G401.6 (cell line): ENCODE results near the gene ARHGAP26.

ENCODE experiments used
- FAIRE-seq: peaks from 2 replicates; lab custom pipeline; 2012; peaks lifted over from hg19 to GRCh38; lab: Jason Lieb, UNC

Gene ARHGAP26

DNA sequence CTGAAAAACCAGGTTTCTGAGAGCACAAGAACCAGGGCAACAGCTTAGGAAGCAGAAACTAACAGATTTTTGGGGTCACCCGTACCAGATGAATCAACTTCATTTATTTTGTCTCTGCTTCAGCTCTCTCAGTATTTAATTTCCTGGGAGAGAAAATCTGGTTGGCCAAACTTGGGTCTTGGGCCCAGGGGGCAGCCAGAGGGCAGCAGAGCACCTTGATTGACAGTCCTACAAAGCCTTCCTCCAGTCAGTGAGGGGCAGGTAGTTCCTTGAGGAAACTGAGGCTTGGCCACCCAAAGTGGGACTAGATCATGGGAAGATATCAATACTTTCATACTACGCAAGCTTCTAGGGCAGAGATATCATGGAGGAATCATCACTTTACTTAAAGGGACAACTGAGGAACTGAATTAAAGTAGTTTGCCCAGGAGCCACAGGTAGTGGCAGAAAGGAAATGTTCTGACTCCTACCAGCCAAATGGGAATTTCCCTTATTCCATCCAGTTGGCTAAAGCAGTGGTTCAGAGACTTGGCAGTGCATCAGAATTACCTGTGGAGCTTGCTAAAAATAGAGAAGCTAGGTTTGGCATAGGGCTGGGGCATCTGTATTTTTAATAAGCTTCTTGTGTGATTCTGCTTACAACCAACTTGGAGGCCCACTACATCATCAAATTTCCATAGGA is 21.5 kb upstream of the ARHGAP26 start:
- no peak for FAIRE-seq

- no peak for FAIRE-seq
These were observed 20.9 kb upstream of the ARHGAP26 start for GRCh38 chr5:142749321-142749720.

DNA sequence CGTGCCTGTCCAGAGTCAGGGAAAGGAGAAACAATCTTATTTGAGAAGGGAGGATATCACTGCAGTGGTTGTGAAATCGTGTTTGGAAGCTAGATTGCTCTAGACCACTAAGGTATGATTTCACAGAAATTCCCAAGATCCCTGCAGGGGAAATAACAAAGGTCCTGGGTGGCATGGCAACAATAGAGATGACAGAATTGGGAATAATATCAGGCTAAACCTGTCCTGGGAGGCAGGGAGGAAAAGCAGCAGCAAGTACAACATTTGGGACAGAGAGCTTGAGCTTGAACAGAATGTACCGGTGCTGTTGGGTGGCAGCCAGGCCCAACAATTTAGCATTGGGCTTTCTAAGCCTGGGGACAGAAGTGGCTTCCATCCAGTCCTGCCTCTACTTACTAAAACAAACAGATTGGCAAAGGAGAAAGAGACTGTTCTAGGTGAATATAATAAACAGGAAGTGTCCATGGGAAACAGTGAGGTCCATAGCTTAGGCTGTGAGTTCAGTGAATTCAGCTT is 17.0 kb upstream of the ARHGAP26 start:
- FAIRE-seq, result no peak

GRCh38 chr5:142754031-142754430 is 16.1 kb upstream of the ARHGAP26 start:
- no peak for FAIRE-seq

DNA sequence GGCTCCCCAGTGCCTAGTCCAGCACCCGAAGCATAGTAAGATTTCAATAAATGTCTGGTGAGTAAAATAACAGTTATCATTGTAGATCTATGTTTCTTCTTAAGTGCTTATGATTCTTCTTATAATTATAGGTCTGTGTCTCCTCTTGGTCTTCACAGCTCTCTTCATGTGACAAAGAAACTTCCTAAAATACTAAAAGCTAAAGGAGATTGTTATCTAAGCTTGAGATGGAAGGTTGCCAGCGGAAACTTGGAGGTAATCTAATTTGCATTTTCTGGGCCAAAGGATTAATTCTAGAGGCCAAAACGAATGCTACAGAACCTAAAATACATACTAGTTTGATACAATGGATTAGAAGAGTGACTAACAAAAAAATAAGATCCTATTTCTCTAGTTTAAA is 13.6 kb upstream of the ARHGAP26 start:
- FAIRE-seq, result no peak

- no peak for FAIRE-seq
These were observed 12.6 kb upstream of the ARHGAP26 start for GRCh38 chr5:142757564-142757963.

DNA sequence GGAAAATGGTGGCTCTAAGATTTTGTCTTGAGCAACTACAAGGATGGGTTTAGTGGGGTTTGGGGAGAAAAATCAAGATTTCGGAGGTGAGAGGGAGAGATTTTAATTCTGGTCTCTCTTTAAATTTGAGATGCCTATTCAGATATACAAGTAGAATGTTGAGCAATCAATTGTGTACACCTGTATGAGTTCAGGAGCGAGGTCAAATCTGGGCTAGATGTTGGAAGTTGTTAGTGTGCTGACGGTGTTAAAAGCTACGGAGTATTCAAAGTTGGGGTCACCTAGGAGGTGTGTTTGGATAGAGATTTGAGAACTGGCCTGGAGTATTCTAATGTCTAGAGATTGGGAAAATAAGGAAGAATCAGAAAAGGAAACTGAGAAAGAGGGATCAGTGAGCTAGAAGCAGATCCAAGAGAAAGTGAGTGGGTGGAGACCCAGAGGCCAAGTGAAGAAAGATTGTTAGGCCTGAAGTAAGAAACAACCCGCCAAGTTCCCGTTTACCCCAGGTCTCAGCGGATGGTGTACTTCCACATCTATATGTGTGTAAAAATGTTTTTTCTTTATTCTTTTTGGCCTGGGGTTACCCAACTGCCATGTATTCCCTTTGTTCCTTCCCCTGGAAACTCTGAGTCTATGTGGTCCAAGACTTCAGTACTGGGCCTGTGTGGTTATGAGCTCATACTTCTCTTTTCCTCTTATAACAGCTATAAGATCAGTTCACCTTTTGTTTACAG is 11.9 kb upstream of the ARHGAP26 start:
- FAIRE-seq, result no peak

DNA sequence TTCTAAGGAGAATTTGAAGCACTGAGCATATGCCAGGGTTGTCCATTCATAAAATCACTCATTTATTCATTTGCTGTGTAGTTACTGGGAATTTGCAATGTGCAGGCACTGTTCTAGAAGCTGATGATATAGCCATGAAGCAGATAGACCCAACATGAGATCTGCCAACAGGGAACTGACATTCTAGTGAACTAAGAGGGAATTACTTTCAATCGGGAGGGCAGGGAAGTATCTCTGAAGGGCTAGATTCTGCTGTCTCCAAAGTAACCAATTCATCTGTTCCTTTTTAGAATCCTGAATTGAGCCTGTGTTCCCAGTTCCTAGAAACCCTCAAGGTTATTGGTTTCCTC is 11.4 kb upstream of the ARHGAP26 start:
- no peak for FAIRE-seq

DNA sequence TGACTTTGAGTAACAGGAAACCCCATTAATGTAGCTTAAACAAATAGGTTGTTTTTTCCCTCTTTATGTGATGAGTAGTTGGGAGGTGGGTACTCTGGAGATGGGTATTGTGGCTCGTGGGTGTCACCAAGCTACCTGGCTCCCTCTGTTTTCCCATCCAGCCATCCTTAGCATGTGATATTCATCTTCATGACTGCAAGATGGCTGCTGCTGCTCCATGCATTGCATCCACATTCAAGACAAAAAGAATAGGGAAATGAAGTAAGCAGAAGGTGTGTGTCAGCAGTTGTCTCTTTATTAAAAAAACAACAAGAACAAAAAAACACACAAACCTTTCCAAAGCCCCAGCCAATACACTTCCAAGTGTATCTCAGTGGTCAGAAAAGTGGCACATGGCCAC is 6.5 kb upstream of the ARHGAP26 start:
- FAIRE-seq, result no peak

- no peak for FAIRE-seq
These were observed 3.0 kb upstream of the ARHGAP26 start for GRCh38 chr5:142767178-142767577.

- no peak for FAIRE-seq
These were observed 2.3 kb upstream of the ARHGAP26 start for GRCh38 chr5:142767911-142768310.

- no peak for FAIRE-seq
These were observed 855 bp upstream of the ARHGAP26 start for GRCh38 chr5:142769251-142769792.

GRCh38 chr5:142770650-142771609 is 753 bp downstream of the ARHGAP26 start:
- FAIRE-seq, result no peak

DNA sequence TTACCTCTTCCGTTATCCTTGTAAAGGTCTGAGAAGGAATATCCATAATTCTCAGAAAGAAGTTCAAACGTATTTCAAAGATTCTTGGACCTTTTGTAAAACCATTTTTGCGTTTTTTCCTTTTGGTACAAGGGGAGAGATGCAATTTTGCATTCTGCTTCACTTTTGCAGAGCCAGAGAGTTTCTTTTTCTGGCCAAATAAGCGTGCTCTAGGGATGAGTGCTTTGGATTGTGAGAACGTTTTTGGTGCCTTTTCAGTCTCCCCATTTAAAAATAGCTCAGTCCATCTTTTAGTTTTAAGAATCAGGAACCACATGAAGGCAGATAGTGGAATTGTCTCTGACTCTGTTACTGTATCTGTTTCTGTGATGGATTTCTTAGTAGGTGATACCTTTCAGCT is 1.5 kb downstream of the ARHGAP26 start:
- FAIRE-seq, result no peak

DNA sequence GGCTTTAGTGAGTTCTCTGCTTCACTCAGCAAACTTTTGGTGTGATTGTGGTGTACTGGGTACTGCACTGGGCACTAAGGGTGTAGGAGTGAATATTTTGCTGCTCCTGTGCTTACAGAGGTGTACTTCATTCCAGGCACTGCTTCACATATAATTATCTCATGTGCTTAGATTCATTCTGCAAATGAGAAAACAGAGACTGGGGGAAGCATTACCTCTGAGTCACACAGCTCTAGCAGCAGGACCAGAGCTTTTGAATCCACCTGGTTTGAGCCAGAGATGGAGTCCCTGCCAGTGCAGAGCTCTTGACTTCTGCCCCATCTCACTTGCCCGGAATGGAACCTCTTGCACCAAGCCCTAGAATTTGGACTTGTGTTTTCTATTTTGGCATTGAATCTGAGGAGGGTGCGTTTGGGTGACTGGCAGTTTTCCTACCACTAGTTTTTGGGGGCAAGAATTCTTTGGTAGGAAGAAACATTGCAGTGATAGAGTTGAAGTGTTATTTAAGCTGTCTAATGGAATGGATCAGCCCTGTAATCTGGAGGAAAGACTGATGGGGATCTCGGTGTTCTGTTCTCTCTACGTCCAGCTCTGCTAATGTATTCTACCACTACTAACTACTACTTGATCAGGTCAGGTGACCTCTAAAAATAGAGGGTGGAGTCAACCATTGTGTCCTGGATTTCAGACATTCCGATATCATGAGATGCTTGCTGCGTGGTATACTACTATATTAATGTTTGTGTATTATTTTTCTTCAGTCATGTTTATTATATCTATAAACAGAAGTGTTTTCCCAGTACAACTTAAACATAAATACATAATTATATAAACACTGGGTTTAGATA is 2.5 kb downstream of the ARHGAP26 start:
- FAIRE-seq, result no peak

DNA sequence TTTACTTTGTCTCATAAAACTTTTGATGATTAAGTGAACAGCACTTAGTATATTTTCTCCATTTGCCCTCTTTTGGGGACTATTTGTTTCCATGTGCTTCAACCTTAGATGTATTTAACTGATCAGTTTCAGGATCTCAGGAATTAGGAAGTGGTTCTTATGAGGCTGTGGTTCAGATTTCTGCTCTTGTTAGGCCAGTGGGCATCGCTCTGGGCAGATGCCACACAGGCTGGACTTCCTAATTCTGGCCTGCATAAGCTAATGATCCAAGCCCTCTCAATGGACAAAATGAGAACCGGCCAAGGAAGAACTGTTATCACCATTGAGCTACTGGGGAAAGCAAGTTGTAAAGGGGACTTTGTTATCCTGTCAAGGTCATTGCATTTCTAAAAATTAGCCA is 6.9 kb downstream of the ARHGAP26 start:
- FAIRE-seq, result no peak

GRCh38 chr5:142777850-142778249 is 7.7 kb downstream of the ARHGAP26 start:
- FAIRE-seq, result no peak

GRCh38 chr5:142779163-142779840 is 9.1 kb downstream of the ARHGAP26 start:
- FAIRE-seq, result no peak

- no peak for FAIRE-seq
These were observed 10.7 kb downstream of the ARHGAP26 start for GRCh38 chr5:142780871-142781270.

DNA sequence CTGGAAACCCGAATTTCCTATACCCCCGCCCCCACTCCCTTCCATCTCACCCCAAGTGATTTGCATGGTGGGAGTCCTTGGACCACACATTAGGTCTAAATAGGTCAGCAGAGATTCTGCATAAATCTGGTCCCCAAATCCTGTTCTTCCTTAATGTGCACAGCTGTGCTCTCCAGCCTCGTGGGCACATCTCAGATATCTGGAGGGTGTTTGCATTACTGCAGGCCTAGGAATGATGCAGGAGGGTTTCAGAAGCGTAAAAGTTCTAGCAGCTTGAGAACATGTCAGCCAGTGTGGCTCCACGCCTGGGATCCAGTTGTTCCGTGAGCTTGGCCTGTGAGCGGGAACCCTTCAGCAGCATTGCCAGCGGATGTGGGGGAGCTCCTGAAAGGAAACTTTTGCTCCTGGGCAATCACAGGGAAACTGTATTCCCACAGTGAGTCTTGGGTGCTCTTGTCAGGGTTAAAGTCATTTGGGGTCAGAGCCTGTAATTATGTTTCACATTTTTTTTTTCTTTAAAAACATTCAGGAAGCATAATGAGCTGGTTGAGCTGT is 12.9 kb downstream of the ARHGAP26 start:
- no peak for FAIRE-seq
